Keratinocyte (primary cell): Measurements from ENCODE around the gene ASPN. TPM values are rescaled to one million over a fixed set of nuclear protein-coding genes. Genes with fewer than 3 reads are reported as not detected.

ENCODE experiments used
- DNase-seq: peaks from one replicate; pipeline ENCODE4 v3.0.0-alpha.2; 2011; ENCODE audit warnings: low read depth, missing footprints, low spot score
- FAIRE-seq: peaks from 2 replicates; lab custom pipeline; 2011; peaks lifted over from hg19 to GRCh38; lab: Jason Lieb, UNC
- H2AFZ ChIP-seq: 2 replicates; pipeline ENCODE4 v1.6.0; 2012; ENCODE audit warnings: low read length, control low read depth, inconsistent platforms; ENCODE audit not compliant: control insufficient read depth
- H3K27ac ChIP-seq: 2 replicates; pipeline ENCODE4 v1.5.1; 2011; ENCODE audit warnings: low read length; ENCODE audit not compliant: control insufficient read depth, insufficient read depth
- H3K27me3 ChIP-seq: 3 replicates; pipeline ENCODE4 v1.6.0; 2011; ENCODE audit warnings: low read length; ENCODE audit not compliant: control insufficient read depth, insufficient read depth; ENCODE audit errors: extremely low read depth
- H3K36me3 ChIP-seq, 2 experiments: 2 replicates in 1 of 2; 3 replicates in 1 of 2; pipeline ENCODE4 v1.5.1; 2011; ENCODE audit warnings: low read length in 2 of 2, mild to moderate bottlenecking in 1 of 2; ENCODE audit not compliant: control insufficient read depth in 2 of 2, insufficient read depth in 2 of 2; ENCODE audit errors: extremely low read depth in 1 of 2
- H3K4me1 ChIP-seq: 3 replicates; pipeline ENCODE4 v1.5.1; 2011; ENCODE audit warnings: low read length; ENCODE audit not compliant: control insufficient read depth, insufficient read depth; ENCODE audit errors: extremely low read depth
- H3K4me2 ChIP-seq: 3 replicates; pipeline ENCODE4 v1.6.0; 2011; ENCODE audit warnings: low read depth, low read length; ENCODE audit not compliant: control insufficient read depth, insufficient read depth; ENCODE audit errors: extremely low read depth
- H3K4me3 ChIP-seq, 3 experiments: fragments of 200-600 bp in 1 of 3; sonication (generic) in 1 of 3; 2 replicates in 2 of 3; 3 replicates in 1 of 3; pipeline ENCODE4 v1.5.1; 2011 to 2016; ENCODE audit warnings: low read length in 3 of 3, mild to moderate bottlenecking in 3 of 3, control low read depth in 2 of 3, inconsistent platforms in 1 of 3, low read depth in 1 of 3, mixed read lengths in 1 of 3, mixed run types in 1 of 3, moderate library complexity in 1 of 3; ENCODE audit not compliant: control insufficient read depth in 2 of 3, insufficient read depth in 2 of 3; ENCODE audit errors: extremely low read depth in 1 of 3
- H3K79me2 ChIP-seq: 2 replicates; pipeline ENCODE4 v1.6.0; 2012; ENCODE audit warnings: low read length; ENCODE audit not compliant: control insufficient read depth, insufficient read depth
- H3K9ac ChIP-seq: 3 replicates; pipeline ENCODE4 v1.6.0; 2011; ENCODE audit warnings: low read length; ENCODE audit not compliant: control insufficient read depth, insufficient read depth; ENCODE audit errors: extremely low read depth
- H3K9me1 ChIP-seq: 3 replicates; pipeline ENCODE4 v1.6.0; 2011; ENCODE audit warnings: low read length; ENCODE audit not compliant: control insufficient read depth, insufficient read depth; ENCODE audit errors: extremely low read depth
- H3K9me3 ChIP-seq: 2 replicates; pipeline ENCODE4 v1.5.1; 2012; ENCODE audit warnings: low read depth, low read length; ENCODE audit not compliant: control insufficient read depth
- H4K20me1 ChIP-seq: 3 replicates; pipeline ENCODE4 v1.6.0; 2011; ENCODE audit warnings: low read length; ENCODE audit not compliant: control insufficient read depth, insufficient read depth; ENCODE audit errors: extremely low read depth
- CTCF ChIP-seq, 3 experiments: IDR thresholded peaks in 1 of 3; conservative IDR thresholded peaks in 1 of 3; optimal IDR thresholded peaks in 1 of 3; 2 replicates in 2 of 3; 3 replicates in 1 of 3; pipeline versions ENCODE3 to v1.5.1; 2011; ENCODE audit warnings: low read length in 3 of 3, mild to moderate bottlenecking in 3 of 3, moderate library complexity in 2 of 3, control low read depth in 1 of 3, inconsistent platforms in 1 of 3; ENCODE audit not compliant: insufficient read depth in 2 of 3; ENCODE audit errors: extremely low read depth in 1 of 3
- EZH2 ChIP-seq: IDR thresholded peaks from one replicate; pipeline ENCODE4 v1.6.1; 2012; ENCODE audit warnings: inconsistent platforms, mild to moderate bottlenecking, low read length, moderate library complexity
- dilution Hi-C: fragments of 300-500 bp; cut with MboI; formaldehyde crosslinking; loops from one replicate; pipeline ENCODE4 v1.7.0; 2020; ENCODE audit warnings: low sequenced_read_pairs; ENCODE audit not compliant: extremely low pct_ligation_motif_present
- polyA plus RNA-seq, 5 experiments: library from polyadenylated mRNA; depleted of rRNA in 3 of 5; stranded (reverse) in 3 of 5; stranded (forward) in 1 of 5; unstranded in 1 of 5; fragments of >200 nt; gene quantifications; 1 replicate in 1 of 5; 2 replicates in 3 of 5; 3 replicates in 1 of 5; pipeline versions ENCODE4 v1.2.1 to v1.2.3, GENCODE V29; 2011 to 2012; ENCODE audit warnings: missing spikeins in 2 of 5, low read depth in 1 of 5, low replicate concordance in 1 of 5

ASPN gene
- polyA plus RNA-seq, 1 donor (not counting 4 experiments of a cell fraction or from before 2014, with no cell fraction given), result 0.63 TPM

GRCh38 chr9:92435263-92435662 is 47.0 kb downstream of the ASPN start:
- Histone ChIP-seq H3K9me3 (no peaks in the 10 kb centered on the region), H4K20me1 (no peaks in the 10 kb centered on the region), H3K27me3 (no peaks in the 10 kb centered on the region), H3K4me2 (no peak overlapping the region), H3K79me2 (no peaks in the 10 kb centered on the region), H2AFZ (no peak overlapping the region), H3K9ac (no peak overlapping the region), H3K9me1 (no peaks in the 10 kb centered on the region), H3K4me3 (no peak overlapping the region), H3K4me1 (no peaks in the 10 kb centered on the region), H3K36me3 (no peaks in the 10 kb centered on the region), H3K27ac (no peak overlapping the region)
- TF ChIP-seq CTCF (optimal IDR thresholded peaks at IDR 0.05 in 1 of 3, IDR thresholded peaks at IDR 0.05 in 1 of 3, conservative IDR thresholded peaks at IDR 0.05 in 1 of 3; ENCODE audit: extremely low read depth in 1 of 3, insufficient read depth in 2 of 3, low read length in 3 of 3) (no peak), EZH2 (no peak)
- dilution Hi-C loops, result no loop called here
- FAIRE-seq (no peak), DNase-seq (no peak)

DNA sequence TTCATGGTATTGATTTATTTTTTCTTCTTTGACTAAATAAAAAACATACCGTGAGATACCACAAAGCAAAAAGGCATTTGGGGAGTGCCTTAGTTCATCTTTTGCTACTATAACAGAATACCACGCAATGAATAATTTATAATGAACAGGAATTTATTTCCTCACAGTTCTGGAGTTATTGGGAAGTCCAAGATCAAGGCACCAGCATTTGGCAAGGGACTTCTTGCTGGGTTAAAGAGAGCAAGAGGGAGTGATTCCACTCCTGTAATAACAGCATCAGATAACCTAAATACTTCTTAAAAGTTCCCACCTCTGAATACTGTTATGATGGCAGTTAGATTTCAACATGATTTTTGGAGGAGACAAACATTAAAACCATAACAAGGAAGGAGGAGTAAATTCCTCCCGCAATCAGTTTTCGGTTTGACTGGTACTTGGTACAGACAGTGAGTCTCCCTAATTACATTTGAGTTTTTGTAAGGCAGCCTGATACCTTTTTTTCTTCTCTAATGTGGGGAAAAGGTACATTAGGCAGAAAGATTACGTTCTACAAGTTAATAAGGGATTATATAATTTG is 49.2 kb downstream of the ASPN start:
- Histone ChIP-seq H3K4me2 (no peak overlapping the region), H3K9me3 (no peaks in the 10 kb centered on the region), H2AFZ (no peak overlapping the region), H3K4me3 (no peak overlapping the region), H3K36me3 (no peaks in the 10 kb centered on the region), H3K9me1 (no peaks in the 10 kb centered on the region), H3K27me3 (no peaks in the 10 kb centered on the region), H3K4me1 (no peaks in the 10 kb centered on the region), H3K9ac (no peak overlapping the region), H3K79me2 (no peaks in the 10 kb centered on the region), H4K20me1 (no peaks in the 10 kb centered on the region), H3K27ac (no peak overlapping the region)
- FAIRE-seq (no peak), DNase-seq (no peak)
- dilution Hi-C loops, result no loop called here
- TF ChIP-seq EZH2 (no peak), CTCF (optimal IDR thresholded peaks at IDR 0.05 in 1 of 3, IDR thresholded peaks at IDR 0.05 in 1 of 3, conservative IDR thresholded peaks at IDR 0.05 in 1 of 3; ENCODE audit: extremely low read depth in 1 of 3, insufficient read depth in 2 of 3, low read length in 3 of 3) (no peak)
